Glomerular visceral epithelial cell (primary cell): ENCODE results near the gene XRCC1.
"Not testable (repeated sequence)": the region's sequence is repeated elsewhere in the genome, so short reads cannot be mapped to it uniquely, and the experiment has no call there.

Experiments
- DNase-seq: peaks from one replicate; pipeline ENCODE4 v3.0.0-alpha.2; 2016; ENCODE audit errors: extremely low spot score

Gene XRCC1

GRCh38 chr19:43575955-43576878 is 890 bp upstream of the XRCC1 start:
- no peak for DNase-seq

DNA sequence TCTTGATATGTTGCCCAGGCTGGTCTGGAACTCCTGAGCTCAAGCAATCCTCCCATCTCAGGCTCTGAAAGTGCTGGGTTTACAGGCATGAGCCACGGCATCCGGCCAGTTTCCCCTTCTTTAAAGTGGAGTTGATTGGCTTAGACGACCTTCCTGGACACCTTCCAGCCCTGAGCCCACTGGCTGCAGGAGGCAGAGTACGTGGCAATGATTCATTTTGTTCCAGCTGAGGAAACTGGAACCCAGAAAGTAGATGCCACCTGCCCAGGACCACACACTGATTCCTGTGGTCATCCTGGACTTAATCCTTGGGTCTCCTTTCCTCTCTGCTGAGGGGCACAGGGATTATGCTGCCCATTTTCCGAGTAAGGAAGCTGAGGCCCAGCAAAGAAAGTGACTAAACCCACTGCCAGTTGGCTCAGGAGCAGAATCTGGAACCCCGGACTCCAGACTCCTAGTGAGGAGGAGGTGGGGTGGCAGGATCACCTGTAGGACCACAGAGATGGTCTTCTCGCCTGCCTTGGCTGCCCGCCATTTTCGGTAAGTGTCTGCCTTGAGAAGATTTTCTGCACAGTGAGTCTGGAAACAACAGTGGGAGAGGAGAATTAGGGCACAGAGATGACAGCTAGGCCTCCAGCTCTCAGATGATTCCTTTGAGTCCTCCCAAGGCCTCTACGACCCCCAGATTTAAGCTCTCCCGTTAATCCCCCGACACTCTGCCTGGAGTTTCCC is 737 bp downstream of the XRCC1 start:
- peak; percentile 95 for DNase-seq

- no peak for DNase-seq
These were observed 3.1 kb downstream of the XRCC1 start for GRCh38 chr19:43572171-43572588.

DNA sequence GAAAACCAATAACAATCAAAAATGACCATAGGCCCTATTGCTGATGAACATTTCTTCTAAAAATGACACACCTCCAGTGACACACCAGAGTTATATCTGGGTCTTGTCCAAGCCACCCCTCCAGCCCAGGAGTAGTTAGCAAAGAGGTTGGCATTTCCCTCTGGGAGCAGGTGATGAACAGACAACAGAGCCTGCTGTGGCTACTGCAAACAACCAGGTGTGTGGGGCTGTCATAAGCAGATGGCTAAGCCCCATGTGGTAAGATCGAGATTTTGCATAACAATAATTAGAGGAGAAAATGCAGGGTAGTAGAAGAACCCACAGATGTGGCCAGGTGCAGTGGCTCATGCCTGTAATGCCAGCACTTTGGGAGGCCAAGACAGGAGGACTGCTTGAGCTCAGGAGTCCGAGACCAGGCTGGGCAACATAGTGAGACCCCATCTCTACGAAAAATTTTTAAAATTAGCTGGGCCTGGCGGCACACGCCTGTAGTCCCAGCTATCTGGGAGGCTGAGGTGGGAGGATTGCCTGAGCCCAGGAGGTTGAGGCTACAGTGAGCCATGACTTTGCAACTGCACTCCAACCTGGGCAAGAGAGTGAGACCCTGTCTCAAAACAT is 5.0 kb downstream of the XRCC1 start:
- peak; percentile 31 for DNase-seq

GRCh38 chr19:43569657-43570056 is 5.7 kb downstream of the XRCC1 start:
- no peak for DNase-seq

DNA sequence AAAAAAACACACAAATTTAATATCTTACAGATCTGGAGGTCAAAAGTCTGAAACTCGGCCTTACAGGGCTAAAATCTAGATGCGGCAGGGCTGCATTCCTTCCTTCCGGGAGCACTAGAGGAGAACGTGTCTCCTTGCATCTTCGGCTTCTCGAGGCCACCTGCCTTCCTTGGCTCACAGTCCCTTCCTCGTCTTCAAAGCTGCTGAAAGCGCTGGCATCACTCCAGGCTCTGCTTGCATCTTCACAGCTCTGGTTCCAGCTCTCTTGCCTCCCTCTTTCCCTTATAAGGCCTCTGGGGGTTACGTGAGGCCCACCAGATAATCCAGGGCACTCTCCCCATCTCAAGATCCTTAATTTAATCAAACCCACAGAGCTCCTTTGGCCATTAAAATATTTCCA is 10.5 kb downstream of the XRCC1 start:
- no peak for DNase-seq

DNA sequence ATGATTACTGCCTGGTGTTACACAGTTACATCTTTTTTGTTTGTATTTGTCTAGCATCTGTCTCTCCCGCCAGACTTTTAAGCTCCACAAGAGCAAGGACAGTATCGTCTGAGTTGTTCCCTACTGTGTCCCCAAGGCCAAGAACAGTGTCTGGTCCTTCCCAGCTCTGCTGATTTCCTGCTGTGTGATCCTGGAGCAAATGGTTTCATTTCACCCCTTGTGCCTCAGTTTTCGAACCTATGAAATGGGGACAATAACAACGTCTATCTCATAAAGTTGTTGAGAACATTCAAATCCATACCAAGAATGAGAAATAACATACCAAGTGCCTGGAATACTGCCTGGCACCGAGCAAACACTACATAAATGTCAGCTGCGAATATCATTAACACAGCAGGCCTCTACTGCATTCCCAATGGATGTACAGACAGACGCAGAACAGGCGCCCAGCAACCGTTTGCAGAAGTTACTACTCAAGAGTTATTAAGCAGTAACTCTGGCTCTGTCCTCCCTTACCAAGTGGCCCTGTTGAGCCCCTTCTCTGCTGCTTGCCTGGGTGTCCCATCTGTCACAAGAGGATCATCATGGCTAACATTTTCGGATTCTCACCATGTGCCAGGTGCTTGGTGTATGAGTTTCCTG is 11.4 kb downstream of the XRCC1 start:
- no peak for DNase-seq

GRCh38 chr19:43562698-43563241 is 12.6 kb downstream of the XRCC1 start:
- DNase-seq: peak; percentile 98

DNA sequence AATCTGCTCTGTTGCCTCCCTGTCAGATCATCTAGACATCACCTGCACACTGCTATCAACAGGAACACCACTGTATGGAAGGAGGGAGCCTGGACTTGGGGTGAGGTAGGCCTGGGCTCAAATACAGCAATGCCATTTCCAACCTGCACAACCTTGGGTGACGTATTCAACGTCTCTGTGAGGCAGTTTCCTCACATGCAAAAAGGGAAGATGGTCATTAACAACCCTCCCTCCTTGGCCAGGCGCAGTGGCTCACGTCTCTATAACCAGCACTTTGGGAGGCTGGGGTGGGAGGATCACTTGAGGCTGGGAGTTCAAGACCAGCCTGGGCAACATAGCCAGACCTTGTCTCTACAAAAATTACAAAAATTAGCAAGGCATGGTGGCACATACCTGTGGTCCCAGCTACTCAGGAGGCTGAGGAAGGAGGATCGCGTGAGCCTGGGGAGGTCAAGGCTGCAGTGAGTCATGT is 13.1 kb downstream of the XRCC1 start:
- DNase-seq: no peak

GRCh38 chr19:43561139-43561970 is 14.0 kb downstream of the XRCC1 start:
- no peak for DNase-seq

GRCh38 chr19:43560687-43561086 is 14.6 kb downstream of the XRCC1 start:
- peak; percentile 40 for DNase-seq

DNA sequence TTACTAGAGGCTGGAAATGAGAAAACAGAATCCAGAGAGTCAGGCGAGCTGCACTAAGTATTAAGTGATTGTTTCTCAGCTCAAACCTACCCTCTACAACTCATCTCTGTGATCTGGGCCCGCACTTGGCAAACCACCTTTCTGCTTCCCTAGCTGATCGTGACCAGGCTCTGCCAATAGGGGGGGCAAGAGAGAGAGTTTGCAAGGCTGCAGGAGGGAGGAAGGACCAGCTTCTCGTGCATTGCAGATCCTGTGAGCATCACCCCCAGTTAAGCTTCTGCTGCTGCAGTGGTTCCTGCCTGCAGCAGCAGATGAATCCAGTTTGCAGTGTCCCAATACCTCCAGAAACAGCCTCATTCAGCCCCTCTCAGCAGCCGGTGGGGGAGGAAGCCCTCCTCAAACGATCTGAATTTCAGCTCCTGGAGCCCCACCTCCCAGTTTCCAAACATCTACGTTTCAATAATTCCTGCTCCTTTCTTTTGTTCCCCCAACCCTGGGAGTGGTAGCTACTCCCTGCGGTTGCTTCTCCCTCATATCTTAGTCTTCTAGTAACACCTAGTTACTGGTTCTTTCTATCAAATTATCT is 20.0 kb downstream of the XRCC1 start:
- peak; percentile 66 for DNase-seq

GRCh38 chr19:43554317-43554895 is 20.9 kb downstream of the XRCC1 start:
- no peak for DNase-seq

DNA sequence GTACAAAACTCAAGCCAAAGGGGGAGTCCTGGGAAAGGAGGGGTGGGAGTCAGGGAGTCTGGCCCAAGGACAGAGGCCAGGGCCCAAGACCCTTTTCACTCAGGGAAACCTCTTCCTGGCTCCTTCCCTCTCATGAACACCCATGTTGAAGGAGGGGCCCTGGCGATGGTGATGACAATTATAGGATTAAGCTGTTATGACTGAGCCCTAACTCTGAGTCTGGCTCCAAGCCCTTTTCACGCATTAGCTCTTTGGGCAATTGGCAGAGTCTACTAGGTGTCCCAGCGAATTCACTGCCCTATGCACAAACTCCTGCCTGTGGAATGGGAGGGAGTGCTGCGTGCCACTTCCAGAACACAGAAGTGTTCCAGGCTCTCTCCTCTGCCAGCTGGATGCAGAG is 21.7 kb downstream of the XRCC1 start:
- no peak for DNase-seq

GRCh38 chr19:43552616-43553015 is 22.7 kb downstream of the XRCC1 start:
- DNase-seq: no peak

GRCh38 chr19:43552198-43552450 is 23.2 kb downstream of the XRCC1 start:
- no peak for DNase-seq

DNA sequence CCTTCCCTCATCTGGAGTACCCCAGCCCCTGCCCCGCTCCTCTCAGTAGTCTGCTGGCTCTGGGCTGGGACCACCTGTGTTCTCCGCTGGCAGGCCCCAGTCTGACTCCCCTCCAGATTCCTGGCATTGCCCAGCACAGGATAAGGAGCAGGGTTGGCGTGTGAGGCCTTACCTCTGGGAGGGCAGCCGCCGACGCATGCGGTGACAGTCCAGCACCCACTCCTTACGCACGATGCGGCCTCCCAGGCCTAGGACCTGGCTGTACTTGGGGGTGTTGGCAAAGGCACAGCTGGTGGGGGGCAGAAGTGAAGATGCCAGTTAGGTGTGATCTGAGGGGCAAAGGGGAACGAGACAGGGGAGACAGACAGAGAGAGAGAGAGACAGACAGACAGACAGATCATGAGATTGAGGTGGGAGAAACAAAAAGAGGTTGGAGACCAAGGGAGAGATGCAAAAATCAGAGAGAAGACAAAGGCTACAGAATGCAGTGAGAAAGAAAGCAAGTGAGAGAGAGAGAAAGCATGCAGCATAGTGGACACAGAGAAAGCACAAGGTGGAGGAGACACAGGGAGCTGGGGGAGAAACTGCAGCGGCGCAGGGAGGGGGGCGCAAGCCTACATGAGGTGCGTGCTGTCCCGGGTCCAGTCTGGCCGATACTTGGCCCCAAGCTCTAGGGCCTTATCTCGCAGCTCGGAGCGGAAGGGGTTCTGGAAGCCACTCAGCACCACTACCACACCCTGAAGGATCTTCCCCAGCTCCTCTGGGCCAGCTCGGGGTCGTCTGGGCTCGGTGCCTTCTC is 23.7 kb downstream of the XRCC1 start:
- no peak for DNase-seq

GRCh38 chr19:43548706-43549105 is 26.6 kb downstream of the XRCC1 start:
- no peak for DNase-seq

GRCh38 chr19:43547926-43548325 is 27.4 kb downstream of the XRCC1 start:
- not testable (repeated sequence) for DNase-seq
